Neuron (in vitro differentiated cells): ENCODE results near the gene TIMP2.
"Not testable (repeated sequence)": the region's sequence is repeated elsewhere in the genome, so short reads cannot be mapped to it uniquely, and the experiment has no call there.

Source experiments
- H2AFZ ChIP-seq: one replicate; pipeline ENCODE4 v1.6.1; 2013; ENCODE audit warnings: low read depth, mild to moderate bottlenecking, inconsistent platforms, low read length, moderate library complexity
- H3K27me3 ChIP-seq: one replicate; pipeline ENCODE4 v1.6.1; 2013; ENCODE audit warnings: low read length; ENCODE audit not compliant: insufficient read depth
- H3K36me3 ChIP-seq: one replicate; pipeline ENCODE4 v1.6.1; 2013; ENCODE audit warnings: low read length; ENCODE audit not compliant: insufficient read depth
- H3K4me1 ChIP-seq: one replicate; pipeline ENCODE4 v1.6.1; 2013; ENCODE audit warnings: low read length; ENCODE audit not compliant: insufficient read depth
- H3K4me3 ChIP-seq: 2 replicates; pipeline ENCODE4 v1.5.1; 2013; ENCODE audit warnings: mild to moderate bottlenecking, low read length, moderate library complexity
- H3K9me3 ChIP-seq: one replicate; pipeline ENCODE4 v1.6.1; 2013; ENCODE audit warnings: low read length

TIMP2 gene

DNA sequence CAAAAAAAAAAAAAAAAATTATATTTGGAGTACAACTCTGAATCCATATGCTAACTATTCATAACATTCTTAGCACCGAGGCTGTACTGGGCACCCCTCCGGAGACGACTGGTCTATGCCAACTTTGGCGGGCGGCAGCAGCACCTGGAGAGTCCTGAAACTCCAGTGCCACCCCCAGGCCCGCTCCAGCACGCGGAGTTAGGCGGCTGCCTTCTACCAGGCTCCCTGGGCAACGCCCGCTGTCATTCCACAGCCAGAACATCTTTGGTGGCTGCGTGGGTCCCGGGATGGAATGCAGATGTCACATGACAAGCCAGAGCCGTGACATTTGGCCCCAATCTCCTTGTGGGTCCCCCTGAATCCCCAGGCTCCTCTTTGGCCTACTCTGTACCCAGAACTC is 6.2 kb downstream of the TIMP2 start:
- Histone ChIP-seq H3K27me3 (no peaks in the 10 kb centered on the region), H2AFZ (no peak overlapping the region), H3K4me3 (no peak overlapping the region), H3K9me3 (no peaks in the 10 kb centered on the region), H3K36me3 (no peaks in the 10 kb centered on the region), H3K4me1 (peaks cover 17% of the 10 kb centered on the region)

DNA sequence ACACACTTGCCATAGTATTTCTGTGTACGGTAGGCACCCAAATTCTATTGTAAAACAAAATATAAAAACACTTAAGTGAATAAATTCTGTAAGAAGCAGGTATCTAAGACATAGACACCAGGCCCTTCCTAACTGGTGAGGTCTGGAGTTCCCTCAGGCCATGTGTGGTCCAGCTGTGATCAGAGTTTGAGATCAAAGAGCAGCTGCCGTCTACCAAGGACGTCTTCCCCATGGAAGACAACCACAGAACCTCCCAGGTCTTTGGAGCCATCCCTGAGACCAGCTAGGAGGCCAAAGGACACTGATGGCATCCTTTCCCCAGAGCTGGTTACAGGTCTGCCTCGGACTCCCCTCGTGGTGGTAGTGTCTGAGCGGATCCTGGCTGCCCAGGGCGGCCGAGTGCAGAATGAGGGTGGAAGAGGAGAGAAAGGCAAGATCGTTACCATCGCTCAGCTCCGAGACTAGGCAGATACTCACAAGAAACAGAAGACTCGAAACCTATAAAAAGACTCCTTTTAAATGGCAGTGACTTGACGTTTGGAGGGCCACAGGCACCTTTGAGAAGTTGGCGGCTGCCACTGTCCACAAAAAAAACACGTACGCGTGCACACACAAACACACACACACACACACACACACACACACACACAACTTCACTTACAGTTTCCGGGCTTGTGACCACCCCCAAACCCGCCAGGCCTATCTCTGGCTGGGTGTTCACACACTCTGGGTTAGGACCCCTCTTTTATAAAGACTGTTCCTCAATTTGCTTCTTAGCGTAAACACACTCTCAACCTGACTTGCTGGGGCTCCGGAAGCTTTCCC is 7.5 kb downstream of the TIMP2 start:
- no peak overlapping the region for H3K4me3 ChIP-seq
- H3K27me3 ChIP-seq = no peaks in the 10 kb centered on the region
- H3K36me3 ChIP-seq = no peaks in the 10 kb centered on the region
- no peaks in the 10 kb centered on the region for H3K9me3 ChIP-seq
- peaks cover 11% of the 10 kb centered on the region for H3K4me1 ChIP-seq
- no peak overlapping the region for H2AFZ ChIP-seq

DNA sequence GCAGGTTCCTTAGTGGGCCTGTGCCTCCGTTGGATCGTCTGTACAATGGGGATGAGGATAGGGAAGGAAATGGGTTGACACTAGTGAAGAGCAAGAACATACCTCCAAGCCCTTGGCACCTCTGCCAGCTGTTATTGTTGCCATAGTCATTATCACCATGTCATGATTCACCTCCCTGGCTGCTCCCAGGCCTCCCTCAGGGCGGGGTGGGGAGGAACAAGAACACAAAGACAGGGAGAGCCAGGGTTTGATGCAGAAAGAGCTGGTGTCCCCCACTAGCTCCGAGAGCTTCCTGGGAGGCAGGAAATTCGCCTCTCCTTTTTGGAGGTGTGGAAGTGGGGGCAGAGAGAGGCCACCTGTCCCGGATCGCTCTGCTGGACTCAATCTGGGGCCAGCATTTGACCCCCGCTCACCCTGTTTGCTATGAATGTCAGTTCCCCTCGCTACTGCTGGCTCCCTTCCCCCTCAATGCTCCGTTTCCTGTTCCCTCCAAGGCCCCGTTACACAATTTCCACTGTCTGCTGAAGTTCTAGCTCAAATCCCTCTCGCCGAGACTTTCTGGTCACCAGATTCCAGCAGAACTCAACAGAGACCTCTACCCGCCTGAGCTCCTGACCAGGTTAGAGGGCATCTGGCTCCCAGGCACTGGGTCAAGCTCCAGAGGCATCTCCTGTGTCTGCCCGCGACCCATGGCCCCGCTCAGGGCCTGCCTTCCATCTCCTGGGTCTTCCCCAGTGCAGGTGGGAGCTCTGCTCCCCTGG is 9.1 kb downstream of the TIMP2 start:
- H3K36me3 ChIP-seq = no peaks in the 10 kb centered on the region
- no peak overlapping the region for H3K4me3 ChIP-seq
- H3K4me1 ChIP-seq = peaks cover 6% of the 10 kb centered on the region
- no peak overlapping the region for H2AFZ ChIP-seq
- no peaks in the 10 kb centered on the region for H3K27me3 ChIP-seq
- H3K9me3 ChIP-seq = no peaks in the 10 kb centered on the region

DNA sequence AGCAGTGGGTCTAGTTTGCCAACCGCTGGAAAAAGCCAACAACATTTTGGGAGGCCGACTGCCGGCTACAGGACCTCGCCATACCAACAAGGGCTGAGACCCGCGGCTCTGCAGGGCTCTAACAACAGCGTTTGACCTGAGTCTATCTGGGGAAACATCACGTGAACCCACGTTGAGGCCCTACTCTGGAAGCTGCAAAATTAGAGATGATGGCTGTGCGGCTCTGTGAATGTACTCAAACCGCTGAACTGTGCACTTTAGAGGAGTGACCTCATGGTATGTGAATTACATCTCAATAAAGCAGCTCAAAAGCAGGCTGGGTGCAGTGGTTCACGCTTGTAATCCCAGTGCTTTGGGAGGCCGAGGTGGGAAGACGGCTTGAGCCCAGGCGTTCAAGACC is 12.1 kb downstream of the TIMP2 start:
- Histone ChIP-seq H2AFZ (no peak overlapping the region), H3K4me3 (no peak overlapping the region), H3K4me1 (peaks cover 6% of the 10 kb centered on the region), H3K36me3 (no peaks in the 10 kb centered on the region), H3K9me3 (no peaks in the 10 kb centered on the region), H3K27me3 (no peaks in the 10 kb centered on the region)

DNA sequence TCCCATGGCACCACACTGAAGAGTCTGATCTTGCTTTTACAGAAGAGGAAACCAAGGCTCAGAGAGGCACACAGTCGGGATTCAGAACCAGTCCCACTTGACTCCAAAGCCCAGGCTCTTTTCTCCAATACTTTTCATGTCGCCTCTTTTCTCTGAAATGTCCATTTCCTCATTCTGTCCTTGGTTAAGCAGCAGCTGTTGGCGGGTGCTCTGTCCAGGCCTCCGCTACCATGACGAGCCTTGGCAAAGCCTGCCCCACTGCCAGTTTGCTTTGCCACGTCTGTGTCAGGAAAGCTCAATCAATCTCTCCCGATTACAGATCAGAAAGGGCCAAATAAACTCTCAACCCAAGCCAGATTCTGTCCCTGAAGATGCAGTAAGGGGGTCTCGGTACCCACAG is 13.1 kb downstream of the TIMP2 start:
- peaks cover 6% of the 10 kb centered on the region for H3K4me1 ChIP-seq
- no peak overlapping the region for H2AFZ ChIP-seq
- H3K4me3 ChIP-seq = no peak overlapping the region
- H3K27me3 ChIP-seq = no peaks in the 10 kb centered on the region
- H3K36me3 ChIP-seq = no peaks in the 10 kb centered on the region
- H3K9me3 ChIP-seq = no peaks in the 10 kb centered on the region

DNA sequence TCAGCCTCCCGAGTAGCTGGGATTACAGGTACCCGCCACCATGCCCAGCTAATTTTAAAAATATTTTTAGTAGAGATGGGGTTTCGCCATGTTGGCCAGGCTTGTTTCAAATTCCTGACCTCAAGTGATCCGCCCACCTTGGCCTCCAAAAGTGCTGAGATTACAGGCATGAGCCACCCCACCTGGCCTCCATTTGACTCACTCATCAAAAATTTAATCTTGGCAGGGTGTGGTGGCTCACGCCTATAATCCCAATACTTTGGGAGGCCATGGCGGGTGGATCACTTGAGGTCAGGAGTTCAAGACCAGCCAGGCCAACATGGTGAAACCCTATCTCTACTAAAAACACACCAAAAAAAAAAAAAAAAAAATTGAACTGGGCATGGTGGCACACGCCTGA is 13.6 kb downstream of the TIMP2 start:
- not testable (repeated sequence) for H3K36me3 ChIP-seq, H3K4me1 ChIP-seq, H3K27me3 ChIP-seq, H2AFZ ChIP-seq, H3K4me3 ChIP-seq, H3K9me3 ChIP-seq

DNA sequence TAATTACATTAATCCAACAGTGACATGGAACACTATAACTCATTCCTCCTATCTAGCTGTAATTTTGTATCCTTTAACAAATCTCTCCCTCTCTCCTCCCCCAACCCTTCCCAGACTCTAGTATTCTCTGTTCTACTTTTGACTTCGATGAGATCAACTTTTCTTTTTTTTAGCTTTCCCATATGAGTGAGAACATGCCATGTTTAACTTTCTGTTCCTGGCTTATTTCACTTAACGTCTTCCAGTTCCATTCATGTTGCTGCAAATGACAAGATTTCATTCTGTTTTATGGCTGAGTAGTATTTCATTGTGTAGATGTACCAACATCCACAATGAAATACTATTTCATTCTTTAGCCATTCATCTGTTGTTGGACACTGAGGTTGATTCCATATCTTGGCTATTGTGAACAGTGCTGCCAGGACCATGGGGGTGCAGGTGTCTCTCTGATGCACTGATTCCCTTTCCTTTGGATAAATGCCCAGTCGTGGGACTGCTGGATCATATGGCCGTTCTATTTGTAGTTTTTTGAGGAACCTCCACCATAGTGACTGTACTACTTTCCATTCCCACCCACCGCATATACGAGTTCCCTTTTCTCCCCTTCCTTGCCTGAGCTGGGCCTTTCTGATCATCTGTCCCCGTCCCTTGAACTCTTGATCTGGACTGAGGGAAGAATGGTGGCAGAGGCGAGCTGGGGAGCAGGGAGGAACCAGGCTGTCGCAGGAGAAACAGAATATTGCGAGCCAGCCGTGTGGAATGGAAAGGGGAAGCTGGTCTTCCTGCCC is 14.5 kb downstream of the TIMP2 start:
- H3K4me3 ChIP-seq = no peak overlapping the region
- no peak overlapping the region for H2AFZ ChIP-seq
- no peaks in the 10 kb centered on the region for H3K9me3 ChIP-seq
- H3K4me1 ChIP-seq = peaks cover 6% of the 10 kb centered on the region
- no peaks in the 10 kb centered on the region for H3K27me3 ChIP-seq
- H3K36me3 ChIP-seq = no peaks in the 10 kb centered on the region

DNA sequence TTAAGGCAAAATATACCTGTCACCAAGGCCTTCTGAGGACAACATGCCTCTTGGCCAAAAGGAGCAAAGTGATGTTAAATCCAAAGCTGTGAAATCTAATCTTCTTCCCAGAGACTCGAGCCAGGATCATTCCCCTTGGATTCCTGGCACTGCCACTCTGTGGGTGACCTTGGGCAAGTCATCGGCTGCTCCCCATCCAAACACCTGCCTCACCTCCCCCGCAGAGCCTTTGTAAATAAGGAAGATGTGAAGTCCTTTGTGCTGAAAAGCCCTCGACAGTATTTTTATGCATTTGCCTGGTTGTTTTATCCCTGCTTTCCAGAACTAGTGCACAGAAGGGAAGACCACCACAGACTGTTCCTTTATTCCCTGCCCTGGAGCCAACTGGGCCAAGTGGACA is 16.8 kb downstream of the TIMP2 start:
- H2AFZ ChIP-seq = no peak overlapping the region
- H3K9me3 ChIP-seq = no peaks in the 10 kb centered on the region
- H3K27me3 ChIP-seq = no peaks in the 10 kb centered on the region
- H3K36me3 ChIP-seq = peaks cover 2% of the 10 kb centered on the region
- peaks cover 15% of the 10 kb centered on the region for H3K4me1 ChIP-seq
- no peak overlapping the region for H3K4me3 ChIP-seq

DNA sequence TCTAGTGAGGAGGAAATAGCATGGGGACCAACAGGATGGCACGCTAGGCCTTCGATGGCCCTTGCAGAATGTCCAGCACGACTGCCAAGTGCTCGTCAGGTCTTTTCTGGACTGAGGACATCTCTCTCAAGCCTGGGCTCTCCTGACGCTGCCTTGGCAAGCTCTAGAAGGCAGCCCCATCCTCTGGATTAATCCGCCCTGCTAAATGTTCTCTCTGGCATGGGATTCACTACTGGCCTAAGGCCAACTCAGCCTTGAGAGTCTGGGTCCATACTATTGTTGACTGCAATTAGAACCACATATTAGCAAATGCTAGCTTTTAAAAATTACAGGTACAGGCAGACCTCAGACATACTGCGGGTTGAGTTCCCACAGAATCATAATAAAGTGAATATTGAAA is 19.6 kb downstream of the TIMP2 start:
- H2AFZ ChIP-seq = no peak overlapping the region
- no peak overlapping the region for H3K4me3 ChIP-seq
- no peaks in the 10 kb centered on the region for H3K9me3 ChIP-seq
- H3K27me3 ChIP-seq = no peaks in the 10 kb centered on the region
- H3K36me3 ChIP-seq = peaks cover 2% of the 10 kb centered on the region
- H3K4me1 ChIP-seq = peaks cover 24% of the 10 kb centered on the region

DNA sequence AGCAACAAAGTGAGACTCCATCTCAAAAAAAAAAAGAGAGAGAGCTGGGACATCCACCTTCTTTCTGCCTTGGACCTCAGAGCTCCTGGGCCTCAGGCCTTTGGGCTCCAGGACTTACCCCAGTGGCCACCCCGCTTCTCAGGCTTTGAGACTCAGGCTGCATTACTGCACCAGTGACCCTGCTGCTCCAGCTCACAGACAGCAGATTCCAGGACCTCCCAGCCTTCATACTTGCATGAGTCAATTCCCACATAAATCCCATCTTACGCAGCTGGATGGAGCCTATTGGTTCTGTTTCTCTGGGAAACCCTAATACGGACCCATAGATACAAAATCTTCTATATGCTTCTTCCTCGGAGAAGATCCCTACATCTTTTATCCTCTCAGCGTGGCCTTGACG is 20.1 kb downstream of the TIMP2 start:
- Histone ChIP-seq H3K4me1 (peaks cover 24% of the 10 kb centered on the region), H2AFZ (no peak overlapping the region), H3K27me3 (no peaks in the 10 kb centered on the region), H3K4me3 (no peak overlapping the region), H3K9me3 (no peaks in the 10 kb centered on the region), H3K36me3 (peaks cover 2% of the 10 kb centered on the region)

DNA sequence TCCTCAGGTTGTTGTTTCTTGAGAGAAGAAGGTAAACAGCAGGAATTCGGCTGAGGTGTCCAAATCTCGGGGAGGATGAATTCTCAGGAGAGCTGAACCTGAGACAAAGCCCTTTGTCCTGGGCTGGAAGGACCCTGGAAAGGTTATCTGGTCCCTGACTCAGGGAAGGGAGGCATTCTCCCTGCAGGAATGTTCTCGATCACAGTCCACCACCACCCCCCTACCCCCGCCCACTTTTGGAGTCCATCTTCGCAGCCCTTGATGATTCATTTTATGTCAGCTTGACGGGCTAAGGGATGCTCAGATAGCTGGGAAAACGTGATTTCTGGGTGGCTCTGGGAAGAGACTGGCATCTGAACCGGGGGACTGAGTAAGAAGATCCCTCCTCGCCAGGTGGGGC is 20.8 kb downstream of the TIMP2 start:
- H3K36me3 ChIP-seq = peaks cover 2% of the 10 kb centered on the region
- no peaks in the 10 kb centered on the region for H3K9me3 ChIP-seq
- H3K4me3 ChIP-seq = no peak overlapping the region
- peaks cover 32% of the 10 kb centered on the region for H3K4me1 ChIP-seq
- no peak overlapping the region for H2AFZ ChIP-seq
- H3K27me3 ChIP-seq = no peaks in the 10 kb centered on the region

DNA sequence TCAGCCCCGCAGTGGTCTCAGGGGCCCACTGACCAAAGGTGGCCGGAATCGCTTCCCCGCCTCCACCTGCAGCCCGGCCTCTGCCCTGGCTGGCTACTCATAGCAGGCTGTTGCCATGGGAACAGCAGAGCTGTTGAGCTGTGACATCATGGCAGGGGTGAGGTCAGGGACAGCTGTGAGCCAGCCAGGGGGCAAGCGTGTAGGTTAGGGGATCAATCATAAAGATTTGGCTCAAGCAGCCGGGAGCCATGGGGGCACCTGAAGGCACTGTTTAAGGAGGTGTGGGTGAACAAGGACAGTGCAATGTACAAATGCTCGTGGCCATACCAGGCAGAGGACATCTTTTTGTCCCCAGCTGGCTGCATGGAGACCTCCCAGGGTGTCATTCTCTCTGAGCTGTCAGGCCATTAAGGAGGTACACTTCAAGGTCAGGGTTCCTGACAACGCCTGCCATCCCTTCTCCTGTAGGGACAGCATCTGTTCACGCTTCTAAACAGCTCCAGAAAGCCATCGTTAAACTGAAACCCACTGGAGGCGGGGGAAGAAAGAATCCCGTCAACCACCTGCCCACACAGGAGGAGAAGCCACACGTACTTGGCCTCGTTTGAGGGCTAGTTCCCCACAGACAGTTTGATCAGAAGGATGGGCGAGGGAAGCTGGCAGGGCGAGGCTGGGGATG is 21.9 kb downstream of the TIMP2 start, which contains the start of gene CEP295NL:
CEP295NL (minus strand) TSS at position 101 of the 679 bp plus-strand sequence. CDS start 1,373 bp downstream, outside the sequence.
- Histone ChIP-seq H3K36me3 (peaks cover 2% of the 10 kb centered on the region), H3K9me3 (no peaks in the 10 kb centered on the region), H3K27me3 (no peaks in the 10 kb centered on the region), H2AFZ (no peak within 1 kb of the TSS), H3K4me1 (peaks cover 40% of the 10 kb centered on the region), H3K4me3 (no peak within 1 kb of the TSS)
